Right lobe of liver (tissue), 4 donors: ENCODE results near the gene PMVK.

Source experiments
- CTCF ChIP-seq, 4 donors: fragments of 200-600 bp in 3 of 4; fragments of 450-650 bp in 1 of 4; IDR thresholded peaks; one replicate each; pipeline versions ENCODE4 v1.5.1 to v1.8.0; 2016 to 2022; ENCODE audit warnings: antibody characterized with exemption in 4 of 4, mild to moderate bottlenecking in 2 of 4
- POLR2A ChIP-seq: fragments of 450-650 bp; IDR thresholded peaks from one replicate; pipeline ENCODE4 v1.6.1; 2017; ENCODE audit warnings: antibody characterized with exemption, mild to moderate bottlenecking
- donor health status: DM: no; HTN: no; CAD: no.
- donor health status: DM: no; HTN: no; CAD: no.
- donor health status: DM: no; HTN: yes; CAD: no.

GRCh38 chr1:154944401-154945159 is 8.1 kb upstream of the PMVK start:
- TF ChIP-seq CTCF (IDR thresholded peaks at IDR 0.05), result no peak
- no peak for TF ChIP-seq POLR2A
